NCI-H774 (cell line): ENCODE results near the gene ASPSCR1.

Experiments used
- DNase-seq: peaks from one replicate; lab custom pipeline; 2025; lab: John Stamatoyannopoulos, UW

ASPSCR1 gene

DNA sequence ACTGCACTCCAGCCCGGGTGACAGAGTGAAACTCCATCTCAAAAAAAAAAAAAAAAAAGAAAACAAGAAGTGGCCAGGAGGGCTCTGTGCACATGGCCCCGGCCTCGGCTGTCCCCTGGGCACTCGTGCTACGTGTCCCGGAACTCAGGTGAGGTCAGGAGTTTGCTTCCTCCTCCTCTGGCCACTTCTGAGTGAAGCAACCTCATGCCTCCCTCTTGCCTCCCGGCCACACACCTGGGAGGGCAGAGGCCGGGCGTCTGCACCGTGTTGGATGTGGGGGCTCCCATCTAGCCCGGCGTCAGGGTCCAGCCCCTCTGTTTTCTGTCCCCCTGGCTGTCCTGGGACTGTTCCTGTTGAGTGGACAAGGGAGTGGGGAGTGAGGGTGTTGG lies 22.2 kb downstream of the ASPSCR1 start:
- no peak for DNase-seq

DNA sequence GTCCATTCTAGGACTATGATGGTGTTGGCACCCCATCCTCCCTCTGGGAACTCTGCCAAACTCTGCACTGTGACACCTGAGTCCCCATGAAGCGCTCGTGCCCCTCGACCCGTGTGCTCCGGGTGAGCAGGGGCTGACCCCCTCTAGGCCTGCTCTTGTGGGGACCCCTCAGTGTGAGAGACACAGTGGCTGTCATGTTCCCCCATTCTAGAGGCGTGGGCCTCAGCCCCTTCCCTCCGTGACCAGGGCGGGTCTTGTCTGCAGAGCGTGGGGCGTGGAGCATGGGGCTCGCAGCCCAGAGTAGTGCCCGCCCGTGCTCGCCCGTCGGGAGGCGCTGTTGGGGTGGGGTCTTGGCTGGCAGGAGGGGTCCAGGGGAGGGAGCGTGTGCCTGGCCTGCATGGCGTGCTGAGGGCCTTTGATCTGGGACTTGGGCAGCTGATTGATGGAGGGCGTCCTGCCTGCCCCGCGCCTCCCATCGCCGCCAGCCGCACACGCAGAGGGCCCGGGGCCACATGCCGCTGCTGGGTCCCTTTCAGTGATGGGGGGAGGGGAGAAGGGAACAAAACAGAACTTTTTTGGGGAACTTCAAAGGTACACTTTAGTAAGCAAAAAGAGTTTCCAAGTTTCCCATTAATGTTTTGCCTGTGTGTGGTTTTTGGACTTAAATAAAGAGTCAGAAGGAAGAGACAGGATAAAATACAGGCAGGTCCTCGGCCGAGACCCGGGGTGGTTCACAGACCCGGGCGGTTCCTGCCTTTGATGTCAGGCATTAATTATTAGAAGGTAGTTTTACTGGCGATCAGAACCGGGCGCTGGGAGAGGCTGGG lies 22.8 kb downstream of the ASPSCR1 start:
- no peak for DNase-seq

DNA sequence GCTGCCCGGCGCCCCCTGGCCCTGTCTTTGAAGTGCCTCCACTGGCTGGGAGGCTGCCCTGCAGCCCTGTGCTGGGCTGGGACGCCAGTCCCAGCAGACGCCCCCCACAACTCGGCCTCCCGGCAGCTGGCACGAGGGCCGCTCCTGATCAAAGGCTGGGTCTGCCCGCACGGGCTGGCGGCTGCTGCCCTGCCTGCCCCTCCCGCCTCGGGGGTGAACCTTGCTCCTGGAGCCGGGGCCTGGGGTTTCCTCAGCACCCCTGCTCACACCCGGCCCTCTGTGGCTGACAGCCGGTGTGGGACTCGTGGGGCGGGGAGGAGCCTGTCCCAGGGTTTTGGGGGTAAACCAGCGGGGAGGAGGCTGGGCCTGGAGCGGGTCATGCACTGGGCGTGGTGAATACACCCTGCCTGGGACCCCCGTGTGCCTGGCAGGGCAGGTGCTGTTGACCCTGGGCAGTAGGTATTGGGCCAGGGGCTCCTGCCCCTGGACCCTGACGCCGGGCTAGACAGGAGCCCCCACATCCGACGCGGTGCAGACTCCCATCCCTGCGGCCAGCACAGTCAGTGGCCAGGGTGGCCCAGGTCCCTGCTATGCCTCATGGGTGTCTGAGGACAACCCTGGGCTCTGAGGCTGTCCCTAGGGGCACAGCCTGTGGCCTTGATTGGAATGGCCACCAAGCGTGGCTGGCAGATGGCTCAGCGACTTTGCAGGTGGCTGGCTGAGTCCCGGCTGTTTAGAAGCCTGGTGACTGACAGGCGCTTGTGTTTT lies 23.6 kb downstream of the ASPSCR1 start:
- DNase-seq = no peak

GRCh38 chr17:82001571-82002056 lies 24.2 kb downstream of the ASPSCR1 start:
- no peak for DNase-seq

DNA sequence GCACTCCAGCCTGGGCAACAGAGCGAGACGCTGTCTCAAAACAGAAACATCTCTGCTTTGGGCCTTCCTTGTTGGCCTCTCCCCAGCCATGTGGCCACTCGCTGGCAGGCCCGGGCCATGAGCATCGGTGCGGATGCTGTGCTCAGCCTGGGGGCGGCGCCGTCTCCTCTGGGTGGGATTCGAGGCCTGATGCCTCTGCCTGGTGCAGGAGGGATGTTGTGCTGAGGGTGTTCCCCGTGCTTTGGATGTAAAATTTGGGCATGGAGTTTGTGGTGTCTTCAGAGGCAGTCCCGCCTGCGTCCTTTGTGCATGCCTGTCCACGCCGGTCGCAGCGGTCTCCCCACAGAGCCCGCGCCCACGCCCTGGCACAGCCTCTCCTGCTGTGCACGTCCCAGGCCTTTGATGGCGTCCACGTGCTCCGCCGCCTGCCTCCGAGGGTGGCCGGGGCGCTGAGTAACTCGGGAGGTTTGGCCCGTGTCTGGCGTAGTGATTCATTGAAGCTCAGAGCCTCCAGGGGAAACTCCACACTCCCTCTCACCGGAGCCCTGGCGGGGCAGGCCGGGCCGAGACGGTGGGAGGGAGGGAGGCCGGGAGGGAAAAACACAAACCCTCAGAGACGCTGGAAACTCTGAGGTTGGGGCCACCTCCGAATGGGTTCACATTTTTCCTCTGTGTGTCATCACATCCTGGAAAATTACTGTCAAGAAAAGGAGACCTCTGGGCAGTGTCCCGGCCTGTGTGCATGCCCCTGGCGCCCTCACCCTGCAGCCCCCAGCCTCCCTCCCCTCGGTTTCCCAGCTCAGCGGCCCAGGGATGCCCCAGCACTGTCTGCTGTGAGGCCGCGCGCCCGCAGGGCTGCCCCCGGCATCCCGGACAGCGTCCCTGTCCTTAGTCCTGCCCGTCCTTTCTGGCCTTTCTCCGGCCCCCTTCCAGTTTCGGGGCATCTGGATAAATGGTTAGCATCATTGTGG lies 26.3 kb downstream of the ASPSCR1 start:
- no peak for DNase-seq

- no peak for DNase-seq
Observed at GRCh38 chr17:82004517-82005455, 27.4 kb downstream of the ASPSCR1 start.

GRCh38 chr17:82005701-82006348 lies 28.4 kb downstream of the ASPSCR1 start:
- DNase-seq = no peak

GRCh38 chr17:82006468-82007227 lies 29.2 kb downstream of the ASPSCR1 start:
- no peak for DNase-seq

GRCh38 chr17:82007228-82007494 lies 29.7 kb downstream of the ASPSCR1 start:
- DNase-seq = no peak

- no peak for DNase-seq
Observed at GRCh38 chr17:82007495-82008257, 30.2 kb downstream of the ASPSCR1 start.

GRCh38 chr17:82008258-82008940 lies 31.0 kb downstream of the ASPSCR1 start:
- no peak for DNase-seq

GRCh38 chr17:82008941-82009405 lies 31.5 kb downstream of the ASPSCR1 start:
- DNase-seq = no peak

- DNase-seq = no peak
Observed at GRCh38 chr17:82009413-82009812, 32.0 kb downstream of the ASPSCR1 start.

GRCh38 chr17:82010575-82011525 lies 33.4 kb downstream of the ASPSCR1 start:
- no peak for DNase-seq

- no peak for DNase-seq
Observed at GRCh38 chr17:82011617-82012187, 34.3 kb downstream of the ASPSCR1 start.

GRCh38 chr17:82012261-82012639 lies 34.8 kb downstream of the ASPSCR1 start:
- no peak for DNase-seq
